HG03039 (cell line): Measurements from ENCODE around the gene ABI3.

Source experiments
- ATAC-seq: cut with Tn5 transposase; IDR thresholded peaks from one replicate; pipeline ENCODE4 v1.9.1; 2021; ENCODE audit warnings: mild to moderate bottlenecking, moderate library complexity; ENCODE audit not compliant: unreplicated experiment

Gene ABI3

DNA sequence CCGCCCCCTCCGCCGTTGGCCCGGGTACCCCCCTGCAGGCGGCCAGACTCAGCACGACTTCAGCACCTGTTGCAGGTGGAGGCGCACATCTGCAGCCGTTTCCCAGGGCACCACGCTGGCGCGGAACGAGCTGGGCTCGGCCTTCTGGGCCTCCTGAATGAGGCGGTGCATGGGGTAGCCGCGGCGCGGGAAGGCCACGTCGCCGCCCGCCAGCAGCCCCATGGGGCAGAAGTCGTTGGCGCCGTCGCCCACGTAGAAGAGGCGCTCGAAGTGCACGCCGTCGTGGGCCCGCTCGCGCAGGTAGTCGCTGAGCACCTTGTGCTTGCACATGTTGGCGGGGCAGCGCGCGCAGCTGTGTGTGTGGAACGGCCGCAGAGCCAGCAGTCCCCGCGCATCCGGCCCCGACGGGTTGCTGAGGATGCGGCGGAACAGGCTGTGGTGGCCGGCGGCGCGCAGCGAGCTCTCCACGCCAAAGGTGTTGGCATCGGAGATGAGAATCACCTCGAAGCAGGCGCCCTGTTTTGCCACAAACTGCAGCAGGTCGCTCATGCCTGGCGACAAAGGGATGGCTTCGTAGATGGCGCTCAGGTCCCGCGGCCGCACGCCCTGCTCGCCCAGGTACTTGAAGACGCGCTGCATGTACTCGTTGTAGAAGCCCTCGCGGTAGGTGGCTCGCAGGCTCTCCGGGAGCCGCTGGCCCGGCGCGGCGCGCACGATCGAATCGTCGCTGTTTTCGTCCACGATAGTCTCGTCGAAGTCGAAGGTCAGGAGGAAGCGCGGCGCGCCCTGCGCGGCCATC is 13.9 kb downstream of the ABI3 start:
- no peak for ATAC-seq

GRCh38 chr17:49224997-49225337 is 14.5 kb downstream of the ABI3 start:
- no peak for ATAC-seq

- no peak for ATAC-seq
Measured at GRCh38 chr17:49225554-49226236, 15.2 kb downstream of the ABI3 start.

DNA sequence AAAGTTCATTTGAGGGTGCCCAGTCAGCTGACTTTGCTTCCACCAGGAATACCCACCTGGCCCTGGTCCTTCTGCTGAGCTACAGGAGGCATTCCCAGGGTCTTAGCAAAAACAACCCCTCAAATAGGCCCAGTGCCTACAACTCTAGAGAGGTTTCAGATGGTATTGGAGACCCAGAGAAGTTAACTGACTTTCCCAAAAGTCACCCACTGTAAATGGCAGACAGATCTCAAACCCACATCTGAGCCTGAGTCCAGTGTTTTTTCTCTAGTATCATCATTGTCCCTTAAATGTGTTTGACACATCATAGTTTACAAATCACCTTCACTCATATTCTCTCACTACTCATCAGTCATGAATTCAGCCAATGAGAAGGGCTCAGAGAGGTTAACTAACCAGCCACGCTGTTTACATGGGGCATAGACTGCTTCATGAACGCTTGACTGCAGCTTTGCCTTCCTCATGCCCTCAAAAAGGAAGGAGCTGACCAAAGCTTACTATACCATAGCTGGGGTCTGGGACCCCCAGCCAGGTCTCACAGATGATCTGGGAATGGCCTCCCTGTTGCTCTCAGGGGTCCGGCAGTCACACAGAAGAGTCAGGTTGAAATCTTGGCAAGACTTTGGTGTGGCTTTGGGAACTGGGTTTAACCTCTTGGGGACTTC is 16.4 kb downstream of the ABI3 start:
- no peak for ATAC-seq

- ATAC-seq: no peak
Measured at GRCh38 chr17:49227436-49228261, 17.1 kb downstream of the ABI3 start.

- no peak for ATAC-seq
Measured at GRCh38 chr17:49229076-49229804, 18.7 kb downstream of the ABI3 start.

DNA sequence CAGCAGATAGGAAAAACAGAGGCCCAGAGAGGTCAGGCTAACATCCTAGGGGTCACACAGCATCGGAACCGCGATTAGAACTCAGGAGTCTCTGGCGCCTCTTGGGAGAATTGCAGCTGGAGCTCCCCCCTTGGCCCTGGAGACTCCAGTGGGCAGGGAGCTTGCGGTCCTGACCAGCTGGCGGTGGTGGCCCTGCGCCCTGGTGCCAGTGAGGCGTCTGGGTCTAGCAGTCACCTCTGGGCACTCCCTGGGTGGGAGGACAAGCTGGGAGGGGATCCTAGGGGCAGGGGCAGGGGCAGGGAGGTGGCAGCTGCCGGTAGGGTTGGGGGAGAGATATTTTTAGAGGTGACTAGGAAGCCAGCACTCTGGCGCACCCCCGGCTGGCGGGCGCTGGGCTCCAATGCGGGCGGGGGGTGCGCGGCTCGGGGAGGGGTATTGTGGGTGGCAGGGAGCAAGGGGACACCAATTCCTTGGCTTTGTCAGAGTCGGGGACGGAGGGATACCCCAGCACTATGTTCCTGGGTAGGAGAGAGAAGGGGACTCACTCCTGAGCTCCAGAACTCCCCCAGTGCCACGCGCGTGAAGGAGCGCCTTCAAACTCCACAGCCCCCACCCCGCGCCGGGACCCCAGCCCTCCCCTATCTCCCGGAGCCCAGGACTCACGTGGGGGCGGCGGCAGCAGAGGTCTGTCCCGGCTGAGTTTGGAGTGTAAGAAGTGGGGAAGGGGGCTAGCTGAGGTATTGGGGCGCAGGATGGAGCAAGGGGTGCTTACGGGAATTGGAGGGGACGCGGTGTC is 19.5 kb downstream of the ABI3 start:
- no peak for ATAC-seq

GRCh38 chr17:49230636-49231562 is 20.4 kb downstream of the ABI3 start, which contains the start of gene PHOSPHO1:
Gene PHOSPHO1, minus strand, starts transcription at chr17:49230787. Its CDS starts 4,096 bp downstream, at chr17:49226691.
- ATAC-seq: peak; percentile 78

DNA sequence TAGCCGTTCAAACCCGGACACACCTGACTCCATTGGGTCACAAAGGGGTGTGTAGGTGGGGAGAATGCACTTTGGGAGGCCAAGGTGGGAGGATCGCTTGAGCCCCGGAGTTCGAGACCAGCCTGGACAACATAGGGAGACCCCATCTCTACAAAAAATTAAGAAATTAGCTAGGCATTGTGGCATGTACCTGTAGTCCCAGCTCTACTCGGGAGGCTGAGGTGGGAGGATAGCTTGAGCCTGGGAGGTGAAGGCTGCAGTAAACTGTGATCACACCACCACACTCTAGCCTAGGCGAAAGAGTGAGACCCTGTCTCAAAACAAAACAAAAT is 21.0 kb downstream of the ABI3 start:
- ATAC-seq: no peak

- no peak for ATAC-seq
Measured at GRCh38 chr17:49234509-49235080, 24.1 kb downstream of the ABI3 start.

DNA sequence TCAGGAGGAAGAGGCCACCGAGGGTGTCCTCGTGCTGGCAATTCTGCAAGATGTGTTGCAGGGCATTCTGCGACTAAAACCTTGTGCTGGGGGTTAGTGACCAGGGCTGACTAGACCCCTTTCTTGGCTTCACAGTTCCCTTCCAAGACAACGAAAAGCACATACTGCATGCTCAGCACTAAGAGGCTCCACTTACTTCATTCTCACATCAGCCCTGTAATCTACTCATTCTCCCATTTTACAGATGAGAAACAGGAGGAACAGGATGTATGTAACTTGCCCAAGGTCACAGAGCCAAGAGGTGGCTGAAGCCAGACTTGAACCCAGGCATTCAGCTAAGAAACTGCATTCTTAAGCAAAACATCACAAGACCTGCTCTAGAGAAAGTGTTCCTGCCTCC is 25.4 kb downstream of the ABI3 start:
- no peak for ATAC-seq

DNA sequence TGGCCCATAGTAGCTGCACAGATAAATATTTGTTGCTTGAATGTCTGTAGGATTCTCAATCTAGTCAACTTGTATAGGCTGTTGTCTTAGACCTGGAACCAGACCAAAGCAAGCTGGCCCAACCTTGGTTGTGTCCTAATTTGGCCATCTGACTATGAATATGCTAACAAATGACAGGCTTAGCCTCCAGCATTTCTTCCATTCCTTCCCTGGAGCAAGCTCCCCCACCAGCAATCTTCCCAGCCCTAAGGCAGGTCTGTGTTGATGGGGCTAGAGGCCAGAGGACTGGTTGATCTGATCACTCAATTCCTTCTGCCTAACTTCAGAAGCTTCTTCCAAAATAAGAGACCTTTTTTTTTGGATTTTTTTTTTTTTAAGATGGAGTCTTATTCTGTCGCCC is 29.5 kb downstream of the ABI3 start:
- ATAC-seq: no peak

- ATAC-seq: no peak
Measured at GRCh38 chr17:49240619-49241018, 30.1 kb downstream of the ABI3 start.

DNA sequence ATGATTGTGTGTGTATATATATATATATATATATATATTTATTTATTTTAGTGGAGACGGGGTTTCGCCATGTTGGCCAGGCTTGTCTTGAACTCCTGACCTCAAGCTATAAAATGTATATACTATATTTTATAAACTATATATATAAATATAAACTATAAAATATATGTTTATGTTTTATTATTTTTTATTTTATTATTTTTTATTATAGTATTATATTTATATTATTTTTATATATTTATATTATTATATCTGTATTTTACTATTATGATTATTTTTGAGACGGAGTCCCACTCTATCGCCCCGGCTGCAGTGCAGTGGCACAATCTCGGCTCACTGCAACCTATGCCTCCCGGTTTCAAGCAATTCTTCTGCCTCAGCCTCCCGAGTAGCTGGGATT is 30.5 kb downstream of the ABI3 start:
- no peak for ATAC-seq

- ATAC-seq: no peak
Measured at GRCh38 chr17:49241692-49242397, 31.3 kb downstream of the ABI3 start.

- ATAC-seq: no peak
Measured at GRCh38 chr17:49242813-49243212, 32.3 kb downstream of the ABI3 start.

DNA sequence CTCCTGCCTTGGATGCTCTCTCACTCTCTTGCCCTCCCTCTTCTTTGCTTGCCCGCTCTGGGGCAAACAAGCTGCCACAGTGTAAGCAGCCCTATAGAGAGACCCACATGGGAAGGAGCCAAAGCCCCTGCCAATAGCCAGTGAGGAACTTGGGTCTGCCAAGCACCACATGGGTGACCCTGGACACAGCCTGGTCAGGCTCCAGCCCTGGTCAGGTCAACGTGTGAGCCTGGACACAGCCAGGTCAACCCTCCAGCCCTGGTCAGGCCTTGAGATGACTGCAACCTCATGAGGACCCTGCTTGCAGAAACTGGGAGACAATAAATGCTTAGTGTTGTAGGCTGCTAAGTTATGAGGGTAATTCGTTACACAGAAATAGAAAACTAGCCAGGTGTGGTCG is 34.3 kb downstream of the ABI3 start:
- ATAC-seq: no peak

DNA sequence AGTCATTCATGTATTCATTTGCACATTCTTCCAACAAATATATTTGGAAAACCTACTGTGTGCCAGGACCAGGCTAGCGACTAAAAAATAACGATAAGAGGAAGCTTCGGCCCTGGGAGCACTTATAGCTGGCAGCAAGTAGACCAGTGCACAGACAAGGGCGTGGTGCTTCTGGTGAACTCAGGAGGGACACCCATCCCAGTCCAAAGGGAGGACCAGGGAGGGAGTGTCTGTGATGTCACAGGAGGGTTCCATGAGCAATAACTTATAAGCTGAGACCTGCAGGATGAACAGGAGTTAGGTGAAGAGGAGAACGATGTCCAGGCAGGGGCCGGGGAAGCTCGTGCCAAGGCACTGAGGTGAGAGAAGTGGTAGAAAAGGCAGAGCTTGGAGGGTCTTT is 37.4 kb downstream of the ABI3 start:
- no peak for ATAC-seq
